Measurements from ENCODE around the gene FGR. TPM values are rescaled to one million over a fixed set of nuclear protein-coding genes. Genes with fewer than 3 reads are reported as not detected.

The FGR gene
- total and polyA plus RNA-seq, 2 of the 13 experiments (the other 11 are each of a cell fraction or from before 2014, with no cell fraction given), result not detected

DNA sequence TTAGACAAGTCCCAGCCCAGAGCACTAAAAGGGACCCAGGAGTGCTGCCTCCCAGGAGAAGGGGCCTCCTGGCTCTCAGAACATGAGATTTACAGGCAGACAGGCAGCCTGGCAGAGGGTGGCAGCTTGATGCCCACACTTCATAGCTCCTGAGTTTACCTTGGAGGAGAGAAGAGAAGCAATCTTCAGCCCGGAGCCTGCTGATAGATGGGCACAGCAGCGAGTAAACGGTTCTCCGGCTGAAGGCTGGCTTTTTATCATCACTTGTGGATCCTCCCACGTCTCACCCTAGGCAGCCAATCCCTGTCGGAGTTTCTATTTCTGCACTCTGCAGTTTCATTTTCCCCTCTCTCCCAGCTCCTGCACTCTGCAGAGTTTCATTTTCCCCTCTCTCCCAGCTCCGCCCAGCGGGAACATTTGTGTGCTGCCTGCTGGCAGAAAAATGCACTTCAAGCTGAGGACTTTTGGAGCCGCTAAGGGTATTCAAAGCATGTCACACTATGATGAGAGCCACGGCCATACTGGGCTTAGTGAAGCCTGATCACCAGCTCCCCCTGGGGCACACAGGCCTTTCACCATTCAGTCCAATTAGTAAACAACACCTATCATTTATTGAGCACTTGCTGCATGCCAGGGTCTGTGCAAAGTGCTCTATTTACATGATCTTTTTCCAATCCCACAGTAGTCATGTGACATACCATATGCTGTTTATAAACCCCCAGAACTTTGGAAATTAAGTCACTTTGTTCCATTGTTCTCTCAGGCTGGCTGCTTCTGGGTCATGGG is 37.2 kb upstream of the FGR start, which contains the start of gene IFI6 (continued):
- TF ChIP-seq KMT2B (CRISPR knock-in tag; IDR thresholded peaks at IDR 0.05) (peak; percentile 71), ZFY (CRISPR knock-in tag; IDR thresholded peaks at IDR 0.05) (peak; percentile 43), ZNF292 (CRISPR knock-in tag; IDR thresholded peaks at IDR 0.05; ENCODE audit: borderline replicate concordance, low read depth) (peak; percentile 92; the same call in 1 of the 2 replicates), KMT2A (CRISPR knock-in tag; IDR thresholded peaks at IDR 0.05) (peak; percentile 74; the same call in 1 of the 2 replicates), LCORL (IDR thresholded peaks at IDR 0.05) (no peak), LCORL (CRISPR knock-in tag; IDR thresholded peaks at IDR 0.05) (peak; percentile 56; the same call in 1 of the 2 replicates), ZBTB1 (CRISPR knock-in tag; IDR thresholded peaks at IDR 0.05; ENCODE audit: borderline replicate concordance) (no peak), GATAD1 (CRISPR knock-in tag; IDR thresholded peaks at IDR 0.05) (0 out of 2 replicates have a peak, but pooled peaks have one; percentile 13), RAD51 (IDR thresholded peaks at IDR 0.05; ENCODE audit: borderline replicate concordance) (no peak), THYN1 (CRISPR knock-in tag; IDR thresholded peaks at IDR 0.05; ENCODE audit: borderline replicate concordance, low read depth) (no peak), PHF21A (CRISPR knock-in tag; IDR thresholded peaks at IDR 0.05) (peak; percentile 88), U2AF1 (optimal IDR thresholded peaks at IDR 0.05; ENCODE audit: low read depth, low read length) (no peak), ZMYM3 (CRISPR knock-in tag; IDR thresholded peaks at IDR 0.05) (no peak; the same call in 1 of the 2 replicates), HCFC1 (IDR thresholded peaks at IDR 0.05; ENCODE audit: low read depth, low read length) (no peak), ZNF644 (CRISPR knock-in tag; IDR thresholded peaks at IDR 0.05; ENCODE audit: low read depth) (0 out of 2 replicates have a peak, but pooled peaks have one; percentile 20), MIXL1 (CRISPR knock-in tag; IDR thresholded peaks at IDR 0.05) (0 out of 2 replicates have a peak, but pooled peaks have one; percentile 41), ZNF772 (CRISPR knock-in tag; IDR thresholded peaks at IDR 0.05) (peak; percentile 29; the same call in 1 of the 2 replicates), E2F1 (CRISPR knock-in tag; IDR thresholded peaks at IDR 0.05) (no peak), ZNF530 (CRISPR knock-in tag; IDR thresholded peaks at IDR 0.05; ENCODE audit: low read depth) (no peak), HDAC6 (IDR thresholded peaks at IDR 0.05; ENCODE audit: low read depth, low read length) (no peak), ZBTB25 (CRISPR knock-in tag; IDR thresholded peaks at IDR 0.05) (no peak), CREM (IDR thresholded peaks at IDR 0.05) (0 out of 2 replicates have a peak, but pooled peaks have one; percentile 25), CREM (CRISPR knock-in tag; IDR thresholded peaks at IDR 0.05) (no peak), CREB1 (IDR thresholded peaks at IDR 0.05) (peak; percentile 41; the same call in 1 of the 2 replicates), CREB1 (CRISPR knock-in tag; IDR thresholded peaks at IDR 0.05) (peak; percentile 63), IRX3 (CRISPR knock-in tag; IDR thresholded peaks at IDR 0.05; ENCODE audit: borderline replicate concordance, low read depth) (no peak), ZNF382 (CRISPR knock-in tag; IDR thresholded peaks at IDR 0.05; ENCODE audit: borderline replicate concordance) (no peak), NBN (conservative IDR thresholded peaks at IDR 0.05) (no peak)
- TF ChIP-seq, protein P1, sequence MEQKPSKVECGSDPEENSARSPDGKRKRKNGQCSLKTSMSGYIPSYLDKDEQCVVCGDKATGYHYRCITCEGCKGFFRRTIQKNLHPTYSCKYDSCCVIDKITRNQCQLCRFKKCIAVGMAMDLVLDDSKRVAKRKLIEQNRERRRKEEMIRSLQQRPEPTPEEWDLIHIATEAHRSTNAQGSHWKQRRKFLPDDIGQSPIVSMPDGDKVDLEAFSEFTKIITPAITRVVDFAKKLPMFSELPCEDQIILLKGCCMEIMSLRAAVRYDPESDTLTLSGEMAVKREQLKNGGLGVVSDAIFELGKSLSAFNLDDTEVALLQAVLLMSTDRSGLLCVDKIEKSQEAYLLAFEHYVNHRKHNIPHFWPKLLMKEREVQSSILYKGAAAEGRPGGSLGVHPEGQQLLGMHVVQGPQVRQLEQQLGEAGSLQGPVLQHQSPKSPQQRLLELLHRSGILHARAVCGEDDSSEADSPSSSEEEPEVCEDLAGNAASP (CRISPR knock-in tag; IDR thresholded peaks at IDR 0.05; ENCODE audit: borderline replicate concordance), result 0 out of 2 replicates have a peak, but pooled peaks have one; percentile 21
- TF ChIP-seq, protein P2, sequence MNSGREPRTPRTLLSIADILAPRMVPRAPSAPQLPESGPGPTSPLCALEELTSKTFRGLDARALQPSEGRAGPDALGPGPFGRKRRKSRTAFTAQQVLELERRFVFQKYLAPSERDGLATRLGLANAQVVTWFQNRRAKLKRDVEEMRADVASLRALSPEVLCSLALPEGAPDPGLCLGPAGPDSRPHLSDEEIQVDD (CRISPR knock-in tag; IDR thresholded peaks at IDR 0.05; ENCODE audit: borderline replicate concordance), result no peak
